Right lobe of liver (tissue), 6 donors: Measurements from ENCODE around the gene EDRF1. TPM values are rescaled to one million over a fixed set of nuclear protein-coding genes. Genes with fewer than 3 reads are reported as not detected.

Source experiments
- ATAC-seq, 4 donors: fragments of 200-7000 bp; cut with Tn5 transposase; one replicate each; pipeline ENCODE4 v1.9.1; 2020; ENCODE audit warnings: mild to moderate bottlenecking in 4 of 4, moderate library complexity in 4 of 4
- DNase-seq, 3 donors: peaks; one replicate each; pipeline ENCODE4 v3.0.0-alpha.2; 2020
- H3K27ac ChIP-seq, 3 donors: fragments of 200-600 bp; one replicate each; pipeline ENCODE4 v1.8.0; 2022
- H3K27me3 ChIP-seq, 2 donors: fragments of 200-600 bp; one replicate each; pipeline ENCODE4 v1.8.0; 2022
- H3K36me3 ChIP-seq, 4 donors: fragments of 200-600 bp; sonication (generic) in 1 of 4; one replicate each; pipeline versions ENCODE4 v1.5.1 to v1.8.0; 2017 to 2022; ENCODE audit warnings: control low read depth in 1 of 4
- H3K4me1 ChIP-seq, 4 donors: fragments of 200-600 bp; sonication (generic) in 1 of 4; one replicate each; pipeline versions ENCODE4 v1.5.1 to v1.8.0; 2017 to 2022; ENCODE audit warnings: control low read depth in 1 of 4
- H3K4me3 ChIP-seq, 3 donors: fragments of 200-600 bp; one replicate each; pipeline ENCODE4 v1.8.0; 2022
- H3K9me3 ChIP-seq, 4 donors: fragments of 200-600 bp; sonication (generic) in 1 of 4; one replicate each; pipeline versions ENCODE4 v1.5.1 to v1.8.0; 2017 to 2022; ENCODE audit warnings: control low read depth in 1 of 4
- CTCF ChIP-seq, 4 donors: fragments of 200-600 bp in 3 of 4; fragments of 450-650 bp in 1 of 4; IDR thresholded peaks; one replicate each; pipeline versions ENCODE4 v1.5.1 to v1.8.0; 2016 to 2022; ENCODE audit warnings: antibody characterized with exemption in 4 of 4, mild to moderate bottlenecking in 2 of 4
- POLR2A ChIP-seq: fragments of 450-650 bp; IDR thresholded peaks from one replicate; pipeline ENCODE4 v1.6.1; 2017; ENCODE audit warnings: antibody characterized with exemption, mild to moderate bottlenecking
- WGBS: methylation state at CpG from one replicate; pipeline ENCODE4 v1.1.6; 2018; ENCODE audit warnings: low coverage, low lambda C conversion rate; ENCODE audit not compliant: insufficient coverage; ENCODE audit errors: missing lambda C conversion rate; 5-methylcytosine and 5-hydroxymethylcytosine counted together
- intact Hi-C, 2 donors: fragments of 100-400 bp; cut with DNase I; formaldehyde crosslinking; loops; one replicate each; pipeline versions ENCODE4 v1.11.2 to v1.14.1; 2022
- total RNA-seq, 6 experiments: library from RNA; depleted of rRNA in 2 of 6; stranded (reverse); fragments of >200 nt in 2 of 6; fragmentation: NEBNext Ultra II Directional in 3 of 6; extraction: Animal tissue kit (Norgen Biotek cat#: 25700) in 3 of 6; gene quantifications; one replicate each; pipeline versions ENCODE4 v1.1.0 to v1.2.4, GENCODE V29; 2016 to 2023
- donor health status: DM: no; HTN: yes; CAD: no.
- donor health status: DM: no; HTN: no; CAD: no.
- donor health status: DM: no; HTN: no; CAD: no.
- donor health status: DM: no; HTN: yes; CAD: no.
- donor health status: DM: no; HTN: yes; CAD: no.

The EDRF1 gene
- total RNA-seq, 6 experiments from 2014 or later: 6.5 to 8.5 (median 8.1) TPM

GRCh38 chr10:125726914-125727313, 7.4 kb downstream of the EDRF1 start:
- intact Hi-C loops: no loop called here
- no peaks in the 10 kb centered on the region for H3K4me1 ChIP-seq
- no peaks in the 10 kb centered on the region for H3K27me3 ChIP-seq
- WGBS: over 99% methylated on average over 7 of the region's 7 CpGs
- peaks cover 0 to 87% (median 47%) of the 10 kb centered on the region in 4 donors for H3K36me3 ChIP-seq
- no peaks in the 10 kb centered on the region for H3K9me3 ChIP-seq
- no peak overlapping the region for H3K4me3 ChIP-seq
- no peak for DNase-seq
- TF ChIP-seq CTCF (IDR thresholded peaks at IDR 0.05): no peak
- no peak for TF ChIP-seq POLR2A
- H3K27ac ChIP-seq: no peak overlapping the region
- ATAC-seq: no peak

GRCh38 chr10:125727436-125727835, 7.9 kb downstream of the EDRF1 start:
- ATAC-seq (no peak), DNase-seq (no peak)
- H3K36me3 ChIP-seq: peaks cover 0 to 87% (median 48%) of the 10 kb centered on the region in 4 donors
- no peaks in the 10 kb centered on the region for H3K27me3 ChIP-seq
- no peaks in the 10 kb centered on the region for H3K9me3 ChIP-seq
- H3K27ac ChIP-seq: no peak overlapping the region
- no peaks in the 10 kb centered on the region for H3K4me1 ChIP-seq
- intact Hi-C loops: no loop called here
- TF ChIP-seq POLR2A: no peak
- H3K4me3 ChIP-seq: no peak overlapping the region
- WGBS: 60% methylated on average over 3 of the region's 3 CpGs

GRCh38 chr10:125734148-125734547, 14.6 kb downstream of the EDRF1 start:
- Histone ChIP-seq H3K36me3 (peaks cover 0 to 98% (median 51%) of the 10 kb centered on the region in 4 donors), H3K4me1 (no peaks in the 10 kb centered on the region), H3K9me3 (no peaks in the 10 kb centered on the region), H3K27ac (no peak overlapping the region), H3K27me3 (no peaks in the 10 kb centered on the region), H3K4me3 (no peak overlapping the region)
- no peak for DNase-seq
- no peak for TF ChIP-seq CTCF (IDR thresholded peaks at IDR 0.05)
- TF ChIP-seq POLR2A: no peak
- ATAC-seq: no peak
- WGBS: 100% methylated on average over 1 of the region's 1 CpG
- intact Hi-C loops: no loop called here

- H3K36me3 ChIP-seq: peaks cover 0 to 98% (median 45%) of the 10 kb centered on the region in 4 donors
- no peaks in the 10 kb centered on the region for H3K4me1 ChIP-seq
Measured at GRCh38 chr10:125734823-125735222, 15.3 kb downstream of the EDRF1 start.

GRCh38 chr10:125738206-125738605, 18.7 kb downstream of the EDRF1 start:
- H3K4me3 ChIP-seq: no peak overlapping the region
- no peaks in the 10 kb centered on the region for H3K9me3 ChIP-seq
- peaks cover 0 to 88% (median 44%) of the 10 kb centered on the region in 4 donors for H3K36me3 ChIP-seq
- no peak overlapping the region for H3K27ac ChIP-seq
- TF ChIP-seq CTCF (IDR thresholded peaks at IDR 0.05) (no peak), POLR2A (no peak)
- no peaks in the 10 kb centered on the region for H3K4me1 ChIP-seq
- DNase-seq: no peak
- no peak for ATAC-seq
- H3K27me3 ChIP-seq: no peaks in the 10 kb centered on the region
- intact Hi-C loops: no loop called here
- WGBS: 95% methylated on average over 5 of the region's 5 CpGs

More at GRCh38 chr10:125734823-125735222, 15.3 kb downstream of the EDRF1 start:
- ATAC-seq (no peak), DNase-seq (no peak)
- H3K27ac ChIP-seq: no peak overlapping the region
- 88% methylated on average over 1 of the region's 1 CpG for WGBS
- no peak overlapping the region for H3K4me3 ChIP-seq
- TF ChIP-seq POLR2A (no peak), CTCF (IDR thresholded peaks at IDR 0.05) (no peak)
- H3K27me3 ChIP-seq: no peaks in the 10 kb centered on the region
- intact Hi-C loops: no loop called here
- no peaks in the 10 kb centered on the region for H3K9me3 ChIP-seq
